ENCODE results near the gene XPA. TPM values are rescaled to one million over a fixed set of nuclear protein-coding genes. Genes with fewer than 3 reads are reported as not detected.
A peak's percentile ranks its signal among the peaks of the same experiment; 100 is the strongest.

Gene XPA
- total RNA-seq, 2 experiments from 2014 or later: 8.7 to 11.1 TPM

DNA sequence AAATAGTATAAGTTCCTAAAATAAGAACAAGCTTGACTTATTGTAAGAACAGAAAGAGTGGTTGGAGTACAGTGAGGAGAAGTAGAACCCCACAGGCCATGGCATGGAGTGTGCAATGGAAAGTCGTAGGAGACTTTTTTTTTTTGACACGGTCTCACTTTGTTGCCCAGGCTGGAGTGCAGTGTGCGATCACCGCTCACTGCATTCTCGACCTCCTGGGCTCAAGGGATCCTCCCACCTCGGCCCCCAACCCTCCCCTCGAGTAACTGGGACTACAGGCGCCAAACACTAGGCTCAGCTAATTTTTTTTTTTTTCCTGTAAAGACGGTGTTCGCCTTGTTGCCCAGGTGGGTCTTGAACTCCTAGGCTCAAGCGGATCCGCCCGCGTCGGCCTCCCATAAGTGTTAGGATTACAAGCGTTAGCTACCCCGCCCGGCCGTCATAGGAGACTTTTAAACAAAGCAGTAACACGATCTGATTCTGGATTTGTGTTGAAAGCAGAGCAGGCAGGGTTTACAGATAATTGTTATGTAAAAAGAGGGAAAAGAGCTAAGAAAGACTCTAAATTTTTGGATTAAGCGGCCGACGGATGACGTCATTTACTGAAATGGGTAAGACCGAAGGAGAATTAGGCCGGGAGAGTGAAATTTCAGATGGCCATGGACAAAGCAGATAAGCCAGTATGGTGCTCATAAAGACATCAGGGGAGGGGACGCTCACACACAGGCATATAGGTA lies 64.7 kb downstream of the XPA start:
- DNase-seq (peak; percentile 53), ATAC-seq (peak; percentile 3)
- no peaks in the 10 kb centered on the region for H3K27me3 Mint-ChIP-seq
- POLR2A ChIA-PET: interaction anchor here (0.6 to 1.8 kb wide), 6 partner anchors 58 to 1150 kb away, joined by 3 to 8 read pairs (median 3); partner anchors contain the start of genes TMOD1 and TRMO
- peaks cover 18% of the 10 kb centered on the region for H3K36me3 Mint-ChIP-seq (ENCODE audit: low read depth)
- no peaks in the 10 kb centered on the region for H3K9me3 Mint-ChIP-seq (ENCODE audit: low read depth)
- CTCF ChIA-PET: interaction anchor here (0.7 to 3.0 kb wide), 9 partner anchors 9 to 291 kb away, joined by 3 to 21 read pairs (median 5); partner anchors contain the start of gene XPA
- peaks cover 41% of the 10 kb centered on the region for H3K4me1 Mint-ChIP-seq
- H3K27ac Mint-ChIP-seq: peak overlapping the region; percentile 99
- peak overlapping the region; percentile 92 for H3K4me3 Mint-ChIP-seq
- intact Hi-C loops (cut with DNase I, micrococcal nuclease): loop anchor here (2.0 to 10.0 kb wide), 7 partner anchors 270 to 978 kb away; partner anchors contain the start of genes PRXL2C (in 1 of the 2) and ZNF510 (in 1 of the 2)

- ChIA-PET CTCF (interaction anchor here (1.1 to 1.9 kb wide), 2 partner anchors 14 to 218 kb away, joined by 3 to 4 read pairs; partner anchors contain the start of gene TDRD7), POLR2A (interaction anchor here (0.6 kb wide), 2 partner anchors 209 to 1214 kb away, joined by 3 to 4 read pairs; no protein-coding TSS in a partner anchor)
- ATAC-seq (no peak), DNase-seq (no peak)
- intact Hi-C loops (cut with DNase I, micrococcal nuclease): loop anchor here in 1 of 2 experiments (5.0 to 10.0 kb wide), 4 partner anchors 272 to 853 kb away; partner anchors contain the start of gene ZNF510
- Mint-ChIP-seq H3K4me1 (peaks cover 30% of the 10 kb centered on the region), H3K4me3 (no peak overlapping the region), H3K27me3 (no peaks in the 10 kb centered on the region), H3K9me3 (ENCODE audit: low read depth) (no peaks in the 10 kb centered on the region), H3K36me3 (ENCODE audit: low read depth) (peaks cover 20% of the 10 kb centered on the region), H3K27ac (no peak overlapping the region)
Measured at GRCh38 chr9:97630591-97630990, 66.5 kb downstream of the XPA start.

GRCh38 chr9:97629156-97629555 lies 68.0 kb downstream of the XPA start:
- Mint-ChIP-seq H3K4me3 (no peak overlapping the region), H3K27ac (no peak overlapping the region), H3K4me1 (peaks cover 21% of the 10 kb centered on the region), H3K27me3 (no peaks in the 10 kb centered on the region), H3K9me3 (ENCODE audit: low read depth) (no peaks in the 10 kb centered on the region), H3K36me3 (ENCODE audit: low read depth) (peaks cover 14% of the 10 kb centered on the region)
- ATAC-seq (no peak), DNase-seq (no peak)
- ChIA-PET POLR2A (no interaction called here), CTCF (interaction anchor here (0.6 to 2.5 kb wide), 7 partner anchors 13 to 577 kb away, joined by 3 to 7 read pairs (median 4); partner anchors contain the start of gene TDRD7)
- intact Hi-C loops (cut with DNase I, micrococcal nuclease): no loop called here

DNA sequence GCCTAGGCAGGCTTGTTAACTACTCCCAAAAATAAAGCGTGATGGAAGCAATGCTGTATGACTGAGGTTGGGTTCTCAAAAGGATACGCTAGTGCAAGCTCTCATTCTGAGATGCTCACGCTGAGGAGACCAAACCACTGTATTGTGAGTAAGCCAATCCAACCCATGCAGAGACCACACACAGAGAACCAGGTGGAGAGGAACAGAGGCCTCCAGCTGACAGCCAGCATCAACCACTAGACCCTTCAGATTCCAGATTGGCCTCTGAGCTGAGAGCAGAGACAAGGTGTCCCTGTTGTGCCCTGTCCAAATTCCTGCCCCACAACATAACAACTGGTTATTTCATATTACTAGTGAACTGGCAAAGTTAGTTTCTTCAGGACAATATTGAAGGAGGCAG lies 68.5 kb downstream of the XPA start:
- DNase-seq: no peak
- intact Hi-C loops (cut with DNase I, micrococcal nuclease): no loop called here
- Mint-ChIP-seq H3K9me3 (ENCODE audit: low read depth) (no peaks in the 10 kb centered on the region), H3K27ac (no peak overlapping the region), H3K36me3 (ENCODE audit: low read depth) (peaks cover 15% of the 10 kb centered on the region), H3K4me1 (peaks cover 21% of the 10 kb centered on the region), H3K27me3 (no peaks in the 10 kb centered on the region), H3K4me3 (no peak overlapping the region)
- ChIA-PET CTCF (interaction anchor here (0.6 to 2.5 kb wide), 9 partner anchors 13 to 1182 kb away, joined by 3 to 7 read pairs (median 3); partner anchors contain the start of gene TDRD7), POLR2A (no interaction called here)
- ATAC-seq: no peak

- Mint-ChIP-seq H3K9me3 (ENCODE audit: low read depth) (no peaks in the 10 kb centered on the region), H3K27me3 (no peaks in the 10 kb centered on the region), H3K27ac (no peak overlapping the region), H3K36me3 (ENCODE audit: low read depth) (peaks cover 21% of the 10 kb centered on the region), H3K4me1 (peaks cover 21% of the 10 kb centered on the region), H3K4me3 (no peak overlapping the region)
- DNase-seq: no peak
- ChIA-PET CTCF (interaction anchor here (0.9 to 1.9 kb wide), 3 partner anchors 29 to 1181 kb away, joined by 3 to 5 read pairs (median 3); no protein-coding TSS in a partner anchor), POLR2A (no interaction called here)
- ATAC-seq: no peak
- intact Hi-C loops (cut with DNase I, micrococcal nuclease): no loop called here
Measured at GRCh38 chr9:97627624-97628023, 69.5 kb downstream of the XPA start.

GRCh38 chr9:97625620-97626019 lies 71.5 kb downstream of the XPA start:
- H3K27ac Mint-ChIP-seq: no peak overlapping the region
- H3K4me1 Mint-ChIP-seq: peaks cover 14% of the 10 kb centered on the region
- no peak overlapping the region for H3K4me3 Mint-ChIP-seq
- H3K27me3 Mint-ChIP-seq: no peaks in the 10 kb centered on the region
- no peak for DNase-seq
- H3K36me3 Mint-ChIP-seq (ENCODE audit: low read depth): peaks cover 21% of the 10 kb centered on the region
- ChIA-PET POLR2A (no interaction called here), CTCF (interaction anchor here (1.0 to 1.3 kb wide), 4 partner anchors 9 to 240 kb away, joined by 3 to 4 read pairs (median 4); no protein-coding TSS in a partner anchor)
- no peaks in the 10 kb centered on the region for H3K9me3 Mint-ChIP-seq (ENCODE audit: low read depth)
- intact Hi-C loops (cut with DNase I, micrococcal nuclease): no loop called here
- no peak for ATAC-seq

Other genes starting within 250 kb of the XPA start
- gene TMOD1, start 195.7 kb downstream of the XPA start, total RNA-seq: 1 to 10 TPM; 1.3 to 1.5 TPM
- 10 to 100 TPM; 12.7 to 15.0 TPM for gene TSTD2, start 64.0 kb downstream of the XPA start, total RNA-seq
- gene NCBP1, start 63.5 kb downstream of the XPA start, total RNA-seq: 10 to 100 TPM; 42.2 to 43.0 TPM
- under 1 TPM; 0.07 TPM for gene FOXE1, start 155.9 kb upstream of the XPA start, total RNA-seq
- gene TRMO, start 225.2 kb upstream of the XPA start, total RNA-seq: 10 to 100 TPM; 13.9 to 20.7 TPM
- 1 to 10 TPM; 1.5 to 2.9 TPM for gene HEMGN, start 240.8 kb upstream of the XPA start, total RNA-seq